ENCODE measurements around the gene DCUN1D3.
"Not testable (repeated sequence)": the region's sequence is repeated elsewhere in the genome, so short reads cannot be mapped to it uniquely, and the experiment has no call there.

Gene DCUN1D3

GRCh38 chr16:20933589-20933988, 33.4 kb upstream of the DCUN1D3 start:
- no peak for DNase-seq (ENCODE audit: low read depth, low spot score)
- in situ Hi-C loops (cut with HindIII; ENCODE audit: low sequenced_read_pairs), result no loop called here
- no peak for TF ChIP-seq CTCF (IDR thresholded peaks at IDR 0.05; ENCODE audit: low read depth, low read length)
- H3K4me3 ChIP-seq (ENCODE audit: low read depth, low read length), result no peak overlapping the region

GRCh38 chr16:20931066-20931600, 31.0 kb upstream of the DCUN1D3 start:
- in situ Hi-C loops (cut with HindIII; ENCODE audit: low sequenced_read_pairs), result no loop called here
- H3K4me3 ChIP-seq (ENCODE audit: low read depth, low read length), result no peak overlapping the region
- no peak for TF ChIP-seq CTCF (IDR thresholded peaks at IDR 0.05; ENCODE audit: low read depth, low read length)
- DNase-seq (ENCODE audit: low read depth, low spot score), result no peak

GRCh38 chr16:20930365-20930690, 30.2 kb upstream of the DCUN1D3 start:
- in situ Hi-C loops (cut with HindIII; ENCODE audit: low sequenced_read_pairs), result no loop called here
- no peak for TF ChIP-seq CTCF (IDR thresholded peaks at IDR 0.05; ENCODE audit: low read depth, low read length)
- DNase-seq (ENCODE audit: low read depth, low spot score), result no peak
- no peak overlapping the region for H3K4me3 ChIP-seq (ENCODE audit: low read depth, low read length)

- peak; percentile 11 for DNase-seq (ENCODE audit: low read depth, low spot score)
Observed at GRCh38 chr16:20929676-20930364, 29.7 kb upstream of the DCUN1D3 start.

GRCh38 chr16:20928774-20929411, 28.7 kb upstream of the DCUN1D3 start:
- H3K4me3 ChIP-seq (ENCODE audit: low read depth, low read length), result no peak overlapping the region
- no peak for TF ChIP-seq CTCF (IDR thresholded peaks at IDR 0.05; ENCODE audit: low read depth, low read length)
- DNase-seq (ENCODE audit: low read depth, low spot score), result no peak
- in situ Hi-C loops (cut with HindIII; ENCODE audit: low sequenced_read_pairs), result no loop called here

More at GRCh38 chr16:20929676-20930364, 29.7 kb upstream of the DCUN1D3 start:
- in situ Hi-C loops (cut with HindIII; ENCODE audit: low sequenced_read_pairs); H3K4me3 ChIP-seq (ENCODE audit: low read depth, low read length): not testable (repeated sequence)

GRCh38 chr16:20925751-20926150, 25.6 kb upstream of the DCUN1D3 start:
- H3K4me3 ChIP-seq (ENCODE audit: low read depth, low read length), result no peak overlapping the region
- in situ Hi-C loops (cut with HindIII; ENCODE audit: low sequenced_read_pairs), result no loop called here
- TF ChIP-seq CTCF (IDR thresholded peaks at IDR 0.05; ENCODE audit: low read depth, low read length), result no peak
- DNase-seq (ENCODE audit: low read depth, low spot score), result no peak

- no peak for DNase-seq (ENCODE audit: low read depth, low spot score)
- no peak overlapping the region for H3K4me3 ChIP-seq (ENCODE audit: low read depth, low read length)
- no peak for TF ChIP-seq CTCF (IDR thresholded peaks at IDR 0.05; ENCODE audit: low read depth, low read length)
- in situ Hi-C loops (cut with HindIII; ENCODE audit: low sequenced_read_pairs), result no loop called here
Observed at GRCh38 chr16:20923876-20924275, 23.7 kb upstream of the DCUN1D3 start.

Measured in astrocyte of the spinal cord (primary cell).